Endothelial cell of umbilical vein (primary cell): ENCODE data around the gene ADGRD1. TPM values are rescaled to one million over a fixed set of nuclear protein-coding genes. Genes with fewer than 3 reads are reported as not detected.

ENCODE experiments used
- Bru-seq: library from RNA; stranded (reverse); fragments of 400-500 nt; gene quantifications from one replicate; lab custom pipeline; 2021; lab: Mats Ljungman, UMichigan
- BruChase-seq, 2 experiments: library from RNA; stranded (reverse); fragments of 400-500 nt; gene quantifications; one replicate each; lab custom pipeline; 2021; lab: Mats Ljungman, UMichigan
- BruUV-seq: library from RNA; stranded (reverse); fragments of 400-500 nt; replicated peaks from 2 replicates; lab custom pipeline; 2021; lab: Mats Ljungman, UMichigan
- CTCF ChIA-PET: fragments of 300-600, 350-600 bp; sonication (Branson Sonifier 250); formaldehyde crosslinking; loops from one replicate; lab custom pipeline; 2021; ENCODE audit warnings: antibody characterized with exemption, inconsistent platforms; lab: Charles Lee
- POLR2A ChIA-PET: fragments of 300-600, 350-600 bp; sonication (Branson Sonifier 250); formaldehyde crosslinking; loops from one replicate; lab custom pipeline; 2021; ENCODE audit warnings: antibody characterized with exemption, inconsistent platforms; lab: Charles Lee
- DNase-seq: peaks from one replicate; pipeline ENCODE4 v3.0.0-alpha.2; 2011; ENCODE audit warnings: low read depth, low spot score
- FAIRE-seq: peaks from 2 replicates; lab custom pipeline; 2011; peaks lifted over from hg19 to GRCh38; lab: Jason Lieb, UNC
- H2AFZ ChIP-seq: 2 replicates; pipeline ENCODE4 v1.6.0; 2012; ENCODE audit warnings: low read depth, low read length, control low read depth, inconsistent platforms
- H3K27ac ChIP-seq: 2 replicates; pipeline ENCODE4 v1.5.1; 2011; ENCODE audit warnings: low read depth, mild to moderate bottlenecking, control low read depth, low read length, moderate library complexity; ENCODE audit not compliant: insufficient read depth
- H3K27me3 ChIP-seq, 2 experiments: 2 replicates each; pipeline versions ENCODE4 v1.6.0 to v1.6.1; 2011; ENCODE audit warnings: low read length in 2 of 2, mixed read lengths in 1 of 2; ENCODE audit not compliant: control insufficient read depth in 2 of 2, insufficient read depth in 2 of 2
- H3K36me3 ChIP-seq, 2 experiments: 2 replicates in 1 of 2; 3 replicates in 1 of 2; pipeline ENCODE4 v1.5.1; 2011; ENCODE audit warnings: low read length in 2 of 2, mild to moderate bottlenecking in 1 of 2, moderate library complexity in 1 of 2; ENCODE audit not compliant: control insufficient read depth in 2 of 2, insufficient read depth in 2 of 2; ENCODE audit errors: extremely low read depth in 1 of 2
- H3K4me1 ChIP-seq: 3 replicates; pipeline ENCODE4 v1.5.1; 2011; ENCODE audit warnings: mild to moderate bottlenecking, low read length; ENCODE audit not compliant: control insufficient read depth, insufficient read depth; ENCODE audit errors: extremely low read depth
- H3K4me2 ChIP-seq: 2 replicates; pipeline ENCODE4 v1.6.1; 2011; ENCODE audit warnings: low read length, control low read depth, mixed read lengths; ENCODE audit not compliant: insufficient read depth
- H3K4me3 ChIP-seq, 3 experiments: fragments of 200-600 bp in 1 of 3; sonication (generic), shearing (Covaris generic) in 1 of 3; replicated peaks in 1 of 3; 2 replicates each; pipeline ENCODE4 v1.5.1; 2011 to 2016; ENCODE audit warnings: control low read depth in 3 of 3, low read length in 3 of 3, mild to moderate bottlenecking in 2 of 3, inconsistent platforms in 1 of 3, low read depth in 1 of 3, moderate library complexity in 1 of 3; ENCODE audit not compliant: insufficient read depth in 1 of 3
- H3K79me2 ChIP-seq: 2 replicates; pipeline ENCODE4 v1.6.0; 2012; ENCODE audit warnings: low read length, inconsistent platforms; ENCODE audit not compliant: control insufficient read depth, insufficient read depth
- H3K9ac ChIP-seq: replicated peaks from 2 replicates; pipeline ENCODE3; 2011; ENCODE audit warnings: low read length, control low read depth; ENCODE audit not compliant: insufficient read depth; ENCODE audit errors: extremely low read depth
- H3K9me1 ChIP-seq: replicated peaks from 3 replicates; pipeline ENCODE4 v1.6.0; 2011; ENCODE audit warnings: mild to moderate bottlenecking, low read length; ENCODE audit not compliant: control insufficient read depth, insufficient read depth; ENCODE audit errors: extremely low read depth
- H3K9me3 ChIP-seq: replicated peaks from 2 replicates; pipeline ENCODE4 v1.5.1; 2012; ENCODE audit warnings: low read length, inconsistent platforms; ENCODE audit not compliant: control insufficient read depth, insufficient read depth
- H4K20me1 ChIP-seq: replicated peaks from 2 replicates; pipeline ENCODE3; 2011; ENCODE audit warnings: mild to moderate bottlenecking, low read length; ENCODE audit not compliant: control insufficient read depth, insufficient read depth; ENCODE audit errors: extremely low read depth
- EZH2 ChIP-seq: IDR thresholded peaks from 2 replicates; pipeline ENCODE4 v1.6.1; 2012; ENCODE audit warnings: borderline replicate concordance, low read depth, mild to moderate bottlenecking, moderate library complexity, low read length, inconsistent platforms; ENCODE audit not compliant: severe bottlenecking
- FOS ChIP-seq: IDR thresholded peaks from 2 replicates; pipeline ENCODE4 v1.6.1; 2011; ENCODE audit warnings: mild to moderate bottlenecking, low read length, moderate library complexity, borderline replicate concordance; ENCODE audit not compliant: insufficient read depth
- GATA2 ChIP-seq: IDR thresholded peaks from 2 replicates; pipeline ENCODE4 v1.7.0; 2011; ENCODE audit warnings: low read depth, mild to moderate bottlenecking, moderate library complexity, mixed read lengths, low read length; ENCODE audit not compliant: insufficient read length, insufficient read depth
- JUN ChIP-seq: IDR thresholded peaks from 2 replicates; pipeline ENCODE4 v1.6.1; 2011; ENCODE audit warnings: borderline replicate concordance, low read depth; ENCODE audit not compliant: insufficient read length, insufficient read depth
- MYC ChIP-seq: IDR thresholded peaks from one replicate; pipeline ENCODE4 v1.6.1; 2011; ENCODE audit warnings: mild to moderate bottlenecking, low read depth, low read length
- POLR2A ChIP-seq: IDR thresholded peaks from 2 replicates; pipeline ENCODE4 v1.6.1; 2012; ENCODE audit warnings: low read depth, mild to moderate bottlenecking, control low read depth, low read length
- POLR2AphosphoS5 ChIP-seq: IDR thresholded peaks from 2 replicates; pipeline ENCODE4 v1.6.1; 2012; ENCODE audit warnings: low read depth, mild to moderate bottlenecking, control low read depth, low read length, moderate library complexity; ENCODE audit not compliant: insufficient read depth
- dilution Hi-C: fragments of 300-500 bp; cut with MboI; formaldehyde crosslinking; loops from one replicate; pipeline ENCODE4 v1.15.0; 2019; ENCODE audit warnings: low sequenced_read_pairs; ENCODE audit not compliant: extremely low pct_ligation_motif_present
- intact Hi-C: fragments of 100-400 bp; cut with micrococcal nuclease; formaldehyde crosslinking; loops from one replicate; pipeline ENCODE4 v1.10.0; 2022
- long read RNA-seq: library from polyadenylated mRNA; stranded (forward); transcript quantifications from one replicate; pipeline ENCODE4 v2.0.0, GENCODE V29; 2021
- polyA minus RNA-seq, 3 experiments: library from RNA; depleted of rRNA, polyadenylated mRNA; stranded (reverse); fragments of >200 nt; gene quantifications; 1 replicate in 1 of 3; 2 replicates in 2 of 3; pipeline ENCODE4 v1.2.3, GENCODE V29; 2011
- polyA plus RNA-seq, 4 experiments: library from polyadenylated mRNA; depleted of rRNA in 3 of 4; stranded (reverse) in 3 of 4; unstranded in 1 of 4; fragments of >200 nt; gene quantifications; 2 replicates each; pipeline versions ENCODE4 v1.2.1 to v1.2.3, GENCODE V29; 2011 to 2012; ENCODE audit warnings: missing spikeins in 1 of 4
- total RNA-seq: library from RNA; stranded (reverse); gene quantifications from 2 replicates; pipeline ENCODE4 v1.2.3, GENCODE V29; 2021
- TF ChIP-seq, protein P1 (sequence below): IDR thresholded peaks from 2 replicates; pipeline ENCODE4 v1.6.1; 2011; ENCODE audit not compliant: insufficient read depth, insufficient read length
- TF ChIP-seq, protein P2 (sequence below), 2 donors: IDR thresholded peaks; 1 replicate in 1 of 2; 2 replicates in 1 of 2; pipeline ENCODE4 v1.5.1; 2011; ENCODE audit warnings: low read length in 2 of 2, mild to moderate bottlenecking in 2 of 2, moderate library complexity in 2 of 2, control low read depth in 1 of 2, inconsistent platforms in 1 of 2, low read depth in 1 of 2; ENCODE audit not compliant: insufficient read depth in 1 of 2; ENCODE audit errors: extremely low read depth in 1 of 2

The ADGRD1 gene
- total RNA-seq: not detected in 2 replicates
- polyA plus RNA-seq: 0.03 and 0.07 TPM in 2 replicates
- polyA plus RNA-seq (2011; cell fraction: cytosol; rRNA removed): 0.08 TPM in 1 of 2 replicates, not detected in the other
- 0.03 and 0.14 TPM in 2 replicates for polyA plus RNA-seq (2011; cell fraction: nucleus; rRNA removed)
- polyA plus RNA-seq (2012): 0.21 and 0.50 TPM in 2 replicates
- 1.0 TPM in 1 of 2 replicates, not detected in the other for polyA minus RNA-seq
- not detected for polyA minus RNA-seq (2011; cell fraction: cytosol; rRNA and poly(A)+ RNA removed)
- not detected in 2 replicates for polyA minus RNA-seq (2011; cell fraction: nucleus; rRNA and poly(A)+ RNA removed)
- Bru-seq, nascent RNA: not detected
- percentile 2 among the genes with signal in this experiment for BruChase-seq, experiment 1, labeled RNA remaining after a 6-hour chase
- BruChase-seq, experiment 2, labeled RNA remaining after a 2-hour chase: not detected
- long read RNA-seq: 0 reads

DNA sequence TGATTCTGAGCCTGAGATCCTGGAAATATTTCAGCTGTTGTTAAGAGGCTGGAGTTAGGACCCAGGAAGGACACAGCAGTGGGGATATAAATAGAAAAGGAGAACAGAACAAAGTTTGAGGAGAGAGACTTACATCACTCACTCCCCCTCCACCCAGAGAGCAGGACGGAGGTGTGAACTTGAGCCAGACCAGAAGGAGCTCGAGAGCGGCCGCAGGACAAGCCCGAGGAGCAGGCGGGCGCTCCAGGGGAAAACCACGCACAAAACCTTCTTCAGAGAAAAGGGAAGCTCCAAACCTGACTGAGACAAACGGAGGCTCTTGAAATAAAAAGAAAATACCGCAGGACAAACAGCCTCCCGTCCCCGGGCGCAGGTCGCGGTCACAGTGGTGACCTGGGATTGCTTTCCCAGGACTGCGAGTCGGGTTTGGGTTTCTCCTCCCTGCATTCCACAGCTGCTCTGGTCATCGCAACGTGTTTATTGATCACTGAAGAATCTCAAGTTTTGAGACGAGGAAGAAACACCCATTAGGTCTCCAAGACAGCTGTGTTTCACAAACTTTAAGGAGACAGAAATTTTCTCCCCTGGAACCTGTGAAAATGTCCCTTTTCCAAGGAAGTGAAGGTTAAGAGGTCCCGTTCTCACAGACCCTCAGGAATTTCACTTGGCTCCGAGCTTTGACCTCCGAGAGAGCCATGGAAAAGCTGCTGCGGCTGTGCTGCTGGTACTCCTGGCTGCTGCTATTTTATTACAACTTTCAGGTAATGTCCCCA, at the start of gene ADGRD1:
Gene ADGRD1, plus strand, starts transcription at position 137 of the 773 bp plus-strand sequence. Its CDS starts 559 bp downstream, at position 696.
- no peaks in the 10 kb centered on the region for H3K9me1 ChIP-seq
- H2AFZ ChIP-seq: no peak within 1 kb of the TSS
- no peaks in the 10 kb centered on the region for H3K27me3 ChIP-seq
- no peaks in the 10 kb centered on the region for H3K9me3 ChIP-seq
- FAIRE-seq (no peak), DNase-seq (no peak)
- H3K36me3 ChIP-seq: no peaks in the 10 kb centered on the region
- H3K9ac ChIP-seq: no peak within 1 kb of the TSS
- no peaks in the 10 kb centered on the region for H3K4me1 ChIP-seq
- H3K27ac ChIP-seq: no peak within 1 kb of the TSS
- no TSS peak for BruUV-seq
- dilution Hi-C loops: no loop called here
- H3K4me2 ChIP-seq: no peak within 1 kb of the TSS
- CTCF ChIA-PET: no interaction called here
- no peak within 1 kb of the TSS for H3K4me3 ChIP-seq
- no peak for TF ChIP-seq GATA2
- TF ChIP-seq, protein P1, sequence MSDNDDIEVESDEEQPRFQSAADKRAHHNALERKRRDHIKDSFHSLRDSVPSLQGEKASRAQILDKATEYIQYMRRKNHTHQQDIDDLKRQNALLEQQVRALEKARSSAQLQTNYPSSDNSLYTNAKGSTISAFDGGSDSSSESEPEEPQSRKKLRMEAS: no peak
- TF ChIP-seq POLR2A: no peak
- TF ChIP-seq MYC: no peak
- TF ChIP-seq JUN: no peak
- TF ChIP-seq, protein P2, sequence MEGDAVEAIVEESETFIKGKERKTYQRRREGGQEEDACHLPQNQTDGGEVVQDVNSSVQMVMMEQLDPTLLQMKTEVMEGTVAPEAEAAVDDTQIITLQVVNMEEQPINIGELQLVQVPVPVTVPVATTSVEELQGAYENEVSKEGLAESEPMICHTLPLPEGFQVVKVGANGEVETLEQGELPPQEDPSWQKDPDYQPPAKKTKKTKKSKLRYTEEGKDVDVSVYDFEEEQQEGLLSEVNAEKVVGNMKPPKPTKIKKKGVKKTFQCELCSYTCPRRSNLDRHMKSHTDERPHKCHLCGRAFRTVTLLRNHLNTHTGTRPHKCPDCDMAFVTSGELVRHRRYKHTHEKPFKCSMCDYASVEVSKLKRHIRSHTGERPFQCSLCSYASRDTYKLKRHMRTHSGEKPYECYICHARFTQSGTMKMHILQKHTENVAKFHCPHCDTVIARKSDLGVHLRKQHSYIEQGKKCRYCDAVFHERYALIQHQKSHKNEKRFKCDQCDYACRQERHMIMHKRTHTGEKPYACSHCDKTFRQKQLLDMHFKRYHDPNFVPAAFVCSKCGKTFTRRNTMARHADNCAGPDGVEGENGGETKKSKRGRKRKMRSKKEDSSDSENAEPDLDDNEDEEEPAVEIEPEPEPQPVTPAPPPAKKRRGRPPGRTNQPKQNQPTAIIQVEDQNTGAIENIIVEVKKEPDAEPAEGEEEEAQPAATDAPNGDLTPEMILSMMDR (IDR thresholded peaks at IDR 0.05; ENCODE audit: extremely low read depth in 1 of 2, insufficient read depth in 1 of 2, low read depth in 1 of 2, low read length in 2 of 2): no peak
- no peak for TF ChIP-seq POLR2AphosphoS5
- TF ChIP-seq EZH2: no peak
- no peak for TF ChIP-seq FOS
- POLR2A ChIA-PET: no interaction called here
- H3K79me2 ChIP-seq: no peaks in the 10 kb centered on the region
- intact Hi-C loops: no loop called here
- H4K20me1 ChIP-seq: no peaks in the 10 kb centered on the region
